ENCODE measurements around the gene PPP1R13B. TPM values are rescaled to one million over a fixed set of nuclear protein-coding genes. Genes with fewer than 3 reads are reported as not detected.

Gene PPP1R13B
- total RNA-seq, 1 experiment from 2014 or later = 17.8 TPM

- ATAC-seq (no peak), DNase-seq (ENCODE audit: low read depth, low spot score) (no peak)
- no peak overlapping the region for H3K27ac ChIP-seq (ENCODE audit: low read depth, low read length)
- H3K79me2 ChIP-seq (ENCODE audit: insufficient read depth, low read length) = no peaks in the 10 kb centered on the region
- TF ChIP-seq CTCF (IDR thresholded peaks at IDR 0.05 in 2 of 3, conservative IDR thresholded peaks at IDR 0.05 in 1 of 3; ENCODE audit: borderline replicate concordance in 1 of 3, insufficient read depth in 1 of 3, low read depth in 2 of 3, low read length in 2 of 3) (no peak), CEBPB (IDR thresholded peaks at IDR 0.05; ENCODE audit: low read depth) (no peak), YY1 (IDR thresholded peaks at IDR 0.05; ENCODE audit: extremely low read depth, insufficient replicate concordance, low read depth, low read length) (no peak), CBX3 (IDR thresholded peaks at IDR 0.05; ENCODE audit: low read depth) (no peak), SIN3A (IDR thresholded peaks at IDR 0.05; ENCODE audit: low read depth) (no peak), ATF3 (IDR thresholded peaks at IDR 0.05) (no peak), EGR1 (IDR thresholded peaks at IDR 0.05; ENCODE audit: low read depth) (no peak), TCF7L2 (IDR thresholded peaks at IDR 0.05; ENCODE audit: borderline replicate concordance, extremely low read depth, insufficient read depth, insufficient read length) (no peak), JUND (IDR thresholded peaks at IDR 0.05) (no peak), ZNF274 (IDR thresholded peaks at IDR 0.05; ENCODE audit: low read depth, low read length) (no peak), SP1 (IDR thresholded peaks at IDR 0.05; ENCODE audit: low read depth) (no peak), EZH2 (IDR thresholded peaks at IDR 0.05) (no peak), ZFX (IDR thresholded peaks at IDR 0.05) (no peak)
- TF ChIP-seq, protein P1, sequence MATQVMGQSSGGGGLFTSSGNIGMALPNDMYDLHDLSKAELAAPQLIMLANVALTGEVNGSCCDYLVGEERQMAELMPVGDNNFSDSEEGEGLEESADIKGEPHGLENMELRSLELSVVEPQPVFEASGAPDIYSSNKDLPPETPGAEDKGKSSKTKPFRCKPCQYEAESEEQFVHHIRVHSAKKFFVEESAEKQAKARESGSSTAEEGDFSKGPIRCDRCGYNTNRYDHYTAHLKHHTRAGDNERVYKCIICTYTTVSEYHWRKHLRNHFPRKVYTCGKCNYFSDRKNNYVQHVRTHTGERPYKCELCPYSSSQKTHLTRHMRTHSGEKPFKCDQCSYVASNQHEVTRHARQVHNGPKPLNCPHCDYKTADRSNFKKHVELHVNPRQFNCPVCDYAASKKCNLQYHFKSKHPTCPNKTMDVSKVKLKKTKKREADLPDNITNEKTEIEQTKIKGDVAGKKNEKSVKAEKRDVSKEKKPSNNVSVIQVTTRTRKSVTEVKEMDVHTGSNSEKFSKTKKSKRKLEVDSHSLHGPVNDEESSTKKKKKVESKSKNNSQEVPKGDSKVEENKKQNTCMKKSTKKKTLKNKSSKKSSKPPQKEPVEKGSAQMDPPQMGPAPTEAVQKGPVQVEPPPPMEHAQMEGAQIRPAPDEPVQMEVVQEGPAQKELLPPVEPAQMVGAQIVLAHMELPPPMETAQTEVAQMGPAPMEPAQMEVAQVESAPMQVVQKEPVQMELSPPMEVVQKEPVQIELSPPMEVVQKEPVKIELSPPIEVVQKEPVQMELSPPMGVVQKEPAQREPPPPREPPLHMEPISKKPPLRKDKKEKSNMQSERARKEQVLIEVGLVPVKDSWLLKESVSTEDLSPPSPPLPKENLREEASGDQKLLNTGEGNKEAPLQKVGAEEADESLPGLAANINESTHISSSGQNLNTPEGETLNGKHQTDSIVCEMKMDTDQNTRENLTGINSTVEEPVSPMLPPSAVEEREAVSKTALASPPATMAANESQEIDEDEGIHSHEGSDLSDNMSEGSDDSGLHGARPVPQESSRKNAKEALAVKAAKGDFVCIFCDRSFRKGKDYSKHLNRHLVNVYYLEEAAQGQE (IDR thresholded peaks at IDR 0.05; ENCODE audit: low read depth) = no peak
- TF ChIP-seq, protein P2, sequence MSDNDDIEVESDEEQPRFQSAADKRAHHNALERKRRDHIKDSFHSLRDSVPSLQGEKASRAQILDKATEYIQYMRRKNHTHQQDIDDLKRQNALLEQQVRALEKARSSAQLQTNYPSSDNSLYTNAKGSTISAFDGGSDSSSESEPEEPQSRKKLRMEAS (IDR thresholded peaks at IDR 0.05) = no peak
- CTCF ChIA-PET = no interaction called here
- H3K4me3 ChIP-seq (replicated peaks in 1 of 2; ENCODE audit: low read depth in 1 of 2, low read length in 2 of 2) = no peak overlapping the region
- intact Hi-C loops (cut with micrococcal nuclease) = no loop called here
- no peaks in the 10 kb centered on the region for H3K27me3 ChIP-seq (ENCODE audit: insufficient read depth, low read length)
- no peak overlapping the region for H3K4me2 ChIP-seq (ENCODE audit: low read length)
- no peaks in the 10 kb centered on the region for H3K36me3 ChIP-seq (ENCODE audit: control insufficient read depth in 1 of 2, insufficient read depth in 2 of 2, low read length in 2 of 2)
- H3K9me3 ChIP-seq (ENCODE audit: control insufficient read depth in 1 of 2, insufficient read depth in 1 of 2, low read depth in 1 of 2, low read length in 2 of 2) = no peaks in the 10 kb centered on the region
- no peak overlapping the region for H2AFZ ChIP-seq (ENCODE audit: low read depth, low read length, poor library complexity, severe bottlenecking)
- RAD21 ChIA-PET (ENCODE audit: low non-redundant PET in 1 of 2, low total read pairs in 2 of 2, uncharacterized antibody in 2 of 2, unreplicated experiment in 2 of 2) = no interaction called here
- H3K9me2 ChIP-seq (ENCODE audit: insufficient read depth) = no peaks in the 10 kb centered on the region
- H3K9ac ChIP-seq (ENCODE audit: low read length) = no peak overlapping the region
- H3K4me1 ChIP-seq (ENCODE audit: control insufficient read depth in 1 of 2, insufficient read depth in 2 of 2, low read length in 2 of 2) = no peaks in the 10 kb centered on the region
- H4K20me1 ChIP-seq (ENCODE audit: insufficient read depth) = no peaks in the 10 kb centered on the region
- no TSS peak for BruUV-seq (replicated peaks)
- POLR2A ChIA-PET = interaction anchor here (0.7 kb wide), 1 partner anchor 242 kb away, joined by 3 read pairs; no protein-coding TSS in a partner anchor
Measured at GRCh38 chr14:103770500-103770899, 76.9 kb downstream of the PPP1R13B start.
